Natural killer cell (primary cell): ENCODE measurements around the gene ELFN1. TPM values are rescaled to one million over a fixed set of nuclear protein-coding genes. Genes with fewer than 3 reads are reported as not detected.

Experiments used
- ATAC-seq, 3 donors: fragments of 150-1000 bp in 2 of 3; fragments of 200-7000 bp in 1 of 3; cut with Tn5 transposase; 1 replicate in 1 of 3; 2 replicates in 2 of 3; pipeline ENCODE4 v1.10.0; 2021; ENCODE audit warnings: mild to moderate bottlenecking in 2 of 3, moderate library complexity in 2 of 3
- DNase-seq, 2 donors: peaks; one replicate each; pipeline versions ENCODE4 v3.0.0 to v3.0.0-alpha.2; 2013 to 2021; ENCODE audit warnings: mixed read lengths in 1 of 2
- H3K27ac ChIP-seq: one replicate; pipeline ENCODE4 v1.5.1; 2013; ENCODE audit warnings: mild to moderate bottlenecking, low read length
- H3K27me3 ChIP-seq: one replicate; pipeline ENCODE4 v1.6.1; 2013; ENCODE audit warnings: low read length; ENCODE audit not compliant: control insufficient read depth, insufficient read depth
- H3K36me3 ChIP-seq: one replicate; pipeline ENCODE4 v1.6.1; 2013; ENCODE audit warnings: low read length; ENCODE audit not compliant: control insufficient read depth, insufficient read depth
- H3K4me1 ChIP-seq: one replicate; pipeline ENCODE4 v1.6.1; 2013; ENCODE audit warnings: low read length; ENCODE audit not compliant: control insufficient read depth, insufficient read depth
- H3K4me3 ChIP-seq: one replicate; pipeline ENCODE4 v1.5.1; 2013; ENCODE audit warnings: low read length
- H3K9me3 ChIP-seq: one replicate; pipeline ENCODE4 v1.6.1; 2013; ENCODE audit warnings: low read length; ENCODE audit not compliant: control insufficient read depth, insufficient read depth
- H3K27ac Mint-ChIP-seq, 2 donors: one replicate each; pipeline ENCODE4 v1.8.0; 2022; ENCODE audit warnings: mild to moderate bottlenecking in 2 of 2, mixed read lengths in 2 of 2, moderate library complexity in 1 of 2
- H3K27me3 Mint-ChIP-seq, 2 donors: one replicate each; pipeline ENCODE4 v1.8.0; 2022; ENCODE audit warnings: low read depth in 2 of 2, mixed read lengths in 2 of 2
- H3K36me3 Mint-ChIP-seq: one replicate; pipeline ENCODE4 v1.8.0; 2022; ENCODE audit warnings: mixed read lengths
- H3K4me1 Mint-ChIP-seq, 2 donors: one replicate each; pipeline ENCODE4 v1.8.0; 2022; ENCODE audit warnings: mixed read lengths in 2 of 2
- H3K4me3 Mint-ChIP-seq: one replicate; pipeline ENCODE4 v1.8.0; 2022; ENCODE audit warnings: mild to moderate bottlenecking, moderate library complexity, mixed read lengths
- H3K9me3 Mint-ChIP-seq, 2 donors: one replicate each; pipeline ENCODE4 v1.8.0; 2022; ENCODE audit warnings: mixed read lengths in 2 of 2
- CTCF ChIP-seq: fragments of 200-600 bp; IDR thresholded peaks from one replicate; pipeline ENCODE4 v1.8.0; 2022; ENCODE audit warnings: antibody characterized with exemption
- WGBS: methylation state at CpG from one replicate; pipeline ENCODE4 v1.1.7; 2013; ENCODE audit warnings: missing lambda C conversion rate; ENCODE audit not compliant: insufficient coverage; 5-methylcytosine and 5-hydroxymethylcytosine counted together
- intact Hi-C: fragments of 100-400 bp; cut with micrococcal nuclease; formaldehyde crosslinking; loops from one replicate; pipeline ENCODE4 v1.14.2; 2022
- total RNA-seq, 4 donors: library from RNA; stranded (reverse); fragments of 120-200 nt in 1 of 4; gene quantifications; one replicate each; pipeline versions ENCODE4 v1.2.3 to v1.2.4, GENCODE V29; 2013 to 2022

ELFN1 gene
- total RNA-seq, 3 donors from 2014 or later (not counting 1 experiment from before 2014, with no cell fraction given), result 0.30 to 0.45 TPM; not detected in 1

- peak overlapping the region; percentile 85 for H3K4me3 Mint-ChIP-seq
- H3K27ac ChIP-seq, result no peak overlapping the region
- 13% methylated on average over 11 of the region's 11 CpGs for WGBS
- no peaks in the 10 kb centered on the region for H3K27me3 ChIP-seq
- peaks cover 23 to 38% of the 10 kb centered on the region in 2 donors for H3K4me1 Mint-ChIP-seq
- TF ChIP-seq CTCF, result no peak
- H3K27me3 Mint-ChIP-seq, result peaks cover 7 to 15% of the 10 kb centered on the region in 2 donors
- peaks cover 61% of the 10 kb centered on the region for H3K4me1 ChIP-seq
- no peak overlapping the region for H3K4me3 ChIP-seq
- H3K36me3 ChIP-seq, result no peaks in the 10 kb centered on the region
- DNase-seq (no peak), ATAC-seq (no peak)
- H3K36me3 Mint-ChIP-seq, result no peaks in the 10 kb centered on the region
- intact Hi-C loops, result no loop called here
- H3K9me3 ChIP-seq, result no peaks in the 10 kb centered on the region
- no peaks in the 10 kb centered on the region for H3K9me3 Mint-ChIP-seq
- H3K27ac Mint-ChIP-seq, result peak overlapping the region; percentile 58 to 60
Measured at GRCh38 chr7:1738511-1738910, 68.4 kb downstream of the ELFN1 start.

- Histone ChIP-seq H3K4me3 (no peak overlapping the region), H3K4me1 (peaks cover 62% of the 10 kb centered on the region), H3K27ac (no peak overlapping the region), H3K36me3 (no peaks in the 10 kb centered on the region), H3K9me3 (no peaks in the 10 kb centered on the region), H3K27me3 (no peaks in the 10 kb centered on the region)
- Mint-ChIP-seq H3K27me3 (peaks cover 7 to 15% of the 10 kb centered on the region in 2 donors), H3K4me3 (peak overlapping the region; percentile 85), H3K27ac (peak overlapping the region in 1 of 2 donors; percentile 60), H3K9me3 (no peaks in the 10 kb centered on the region), H3K36me3 (no peaks in the 10 kb centered on the region), H3K4me1 (peaks cover 23 to 38% of the 10 kb centered on the region in 2 donors)
- 89% methylated on average over 19 of the region's 19 CpGs for WGBS
- ATAC-seq (no peak), DNase-seq (no peak)
- TF ChIP-seq CTCF, result no peak
- intact Hi-C loops, result no loop called here
Measured at GRCh38 chr7:1738956-1739355, 68.9 kb downstream of the ELFN1 start.

GRCh38 chr7:1739593-1739992 is 69.5 kb downstream of the ELFN1 start:
- H3K27ac Mint-ChIP-seq, result no peak overlapping the region
- ATAC-seq (no peak), DNase-seq (no peak)
- Histone ChIP-seq H3K36me3 (no peaks in the 10 kb centered on the region), H3K4me3 (no peak overlapping the region), H3K27ac (no peak overlapping the region), H3K27me3 (no peaks in the 10 kb centered on the region), H3K9me3 (no peaks in the 10 kb centered on the region), H3K4me1 (peaks cover 65% of the 10 kb centered on the region)
- peaks cover 23 to 38% of the 10 kb centered on the region in 2 donors for H3K4me1 Mint-ChIP-seq
- no peak for TF ChIP-seq CTCF
- no peaks in the 10 kb centered on the region for H3K9me3 Mint-ChIP-seq
- peaks cover 7 to 15% of the 10 kb centered on the region in 2 donors for H3K27me3 Mint-ChIP-seq
- 92% methylated on average over 14 of the region's 14 CpGs for WGBS
- no peaks in the 10 kb centered on the region for H3K36me3 Mint-ChIP-seq
- intact Hi-C loops, result no loop called here
- H3K4me3 Mint-ChIP-seq, result peak overlapping the region; percentile 40

GRCh38 chr7:1740214-1740613 is 70.1 kb downstream of the ELFN1 start:
- Histone ChIP-seq H3K27ac (no peak overlapping the region), H3K4me3 (no peak overlapping the region), H3K36me3 (no peaks in the 10 kb centered on the region), H3K27me3 (no peaks in the 10 kb centered on the region), H3K4me1 (peaks cover 65% of the 10 kb centered on the region), H3K9me3 (no peaks in the 10 kb centered on the region)
- Mint-ChIP-seq H3K9me3 (no peaks in the 10 kb centered on the region), H3K4me1 (peaks cover 23 to 38% of the 10 kb centered on the region in 2 donors), H3K36me3 (no peaks in the 10 kb centered on the region), H3K27me3 (peaks cover 7 to 12% of the 10 kb centered on the region in 2 donors), H3K4me3 (peak overlapping the region; percentile 21), H3K27ac (no peak overlapping the region)
- DNase-seq, result no peak
- intact Hi-C loops, result no loop called here
- no peak for ATAC-seq
- WGBS, result 92% methylated on average over 17 of the region's 17 CpGs
- no peak for TF ChIP-seq CTCF
